Posterior vena cava (tissue), 2 donors: Measurements from ENCODE around the gene GPR171. TPM values are rescaled to one million over a fixed set of nuclear protein-coding genes. Genes with fewer than 3 reads are reported as not detected.
"Not testable (repeated sequence)": the region's sequence is repeated elsewhere in the genome, so short reads cannot be mapped to it uniquely, and the experiment has no call there.

Source experiments
- DNase-seq: peaks from one replicate; pipeline ENCODE4 v3.0.0-alpha.2; 2020; ENCODE audit warnings: low spot score
- intact Hi-C, 2 donors: fragments of 100-400 bp; cut with DNase I; formaldehyde crosslinking; loops; one replicate each; pipeline versions ENCODE4 v1.14.1 to v1.14.2; 2022 to 2023
- long read RNA-seq, 2 donors: library from polyadenylated mRNA; unstranded; transcript quantifications; one replicate each; pipeline ENCODE4 v2.0.0, GENCODE V29; 2020 to 2021
- total RNA-seq, 2 donors: library from RNA; stranded (reverse); fragmentation: NEBNext Ultra II Directional; extraction: Animal tissue kit (Norgen Biotek cat#: 25700); gene quantifications; one replicate each; pipeline ENCODE4 v1.2.1, GENCODE V29; 2021
- donor health status: DM: yes; HTN: yes; CAD: no.
- donor health status: DM: yes; HTN: yes; CAD: no.

GPR171 gene, protein sequence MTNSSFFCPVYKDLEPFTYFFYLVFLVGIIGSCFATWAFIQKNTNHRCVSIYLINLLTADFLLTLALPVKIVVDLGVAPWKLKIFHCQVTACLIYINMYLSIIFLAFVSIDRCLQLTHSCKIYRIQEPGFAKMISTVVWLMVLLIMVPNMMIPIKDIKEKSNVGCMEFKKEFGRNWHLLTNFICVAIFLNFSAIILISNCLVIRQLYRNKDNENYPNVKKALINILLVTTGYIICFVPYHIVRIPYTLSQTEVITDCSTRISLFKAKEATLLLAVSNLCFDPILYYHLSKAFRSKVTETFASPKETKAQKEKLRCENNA
- 1 to 10 TPM in 1 of 2 donors, under 1 TPM in 1; 0.83 to 1.4 TPM for total RNA-seq
- long read RNA-seq, donor 1 = 0 reads
- long read RNA-seq, donor 2 = 0 reads

DNA sequence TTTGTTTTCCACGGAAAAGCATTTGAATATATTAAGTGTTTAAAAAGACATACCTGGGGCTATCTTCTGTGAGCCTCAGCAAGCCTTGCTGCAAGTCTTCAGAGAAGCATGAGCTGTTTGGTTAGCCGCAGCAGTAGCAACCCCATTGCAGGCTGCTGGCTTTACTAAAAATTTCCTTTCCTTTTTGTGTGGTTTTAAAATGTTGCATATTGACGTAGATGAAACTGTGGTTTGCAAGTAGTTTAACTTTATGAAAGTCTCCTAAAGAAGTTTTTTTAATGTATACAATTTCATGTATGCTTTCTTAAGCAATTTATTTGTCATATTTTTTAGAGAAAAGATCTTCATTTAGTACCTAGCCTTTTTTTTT lies at the start of gene GPR171:
Gene GPR171, minus strand, starts transcription at position 166 of the 370 bp plus-strand sequence. CDS start 3,830 bp downstream, outside the sequence.
- intact Hi-C loops = no loop called here
- DNase-seq = no peak

DNA sequence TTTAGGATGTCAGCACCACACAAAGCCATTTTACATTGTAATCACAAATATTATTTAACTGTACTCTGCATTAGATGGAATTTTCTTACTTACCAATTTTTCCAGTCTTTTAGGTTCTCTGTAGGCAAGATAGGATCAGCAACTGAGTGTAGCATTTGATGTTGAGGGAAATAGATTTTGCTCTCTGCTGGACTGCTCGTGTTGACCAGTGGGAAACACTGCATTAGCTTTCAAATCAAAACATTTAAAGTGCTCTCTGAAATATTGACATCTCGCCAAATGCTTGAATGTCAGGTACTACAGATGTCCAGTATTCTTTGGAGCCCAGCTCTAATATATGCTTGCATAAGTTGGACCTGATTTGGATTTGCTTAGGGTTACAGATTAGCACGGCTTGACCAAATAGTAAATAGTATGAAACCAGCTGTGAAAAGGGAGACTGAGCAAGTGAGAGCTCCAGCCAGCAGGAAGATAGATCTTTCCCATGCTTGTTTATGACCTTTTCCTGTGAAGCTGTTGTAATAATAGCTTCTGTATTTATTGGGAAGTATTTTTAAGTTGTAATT lies 45.8 kb upstream of the GPR171 start:
- no peak for DNase-seq
- intact Hi-C loops = no loop called here

DNA sequence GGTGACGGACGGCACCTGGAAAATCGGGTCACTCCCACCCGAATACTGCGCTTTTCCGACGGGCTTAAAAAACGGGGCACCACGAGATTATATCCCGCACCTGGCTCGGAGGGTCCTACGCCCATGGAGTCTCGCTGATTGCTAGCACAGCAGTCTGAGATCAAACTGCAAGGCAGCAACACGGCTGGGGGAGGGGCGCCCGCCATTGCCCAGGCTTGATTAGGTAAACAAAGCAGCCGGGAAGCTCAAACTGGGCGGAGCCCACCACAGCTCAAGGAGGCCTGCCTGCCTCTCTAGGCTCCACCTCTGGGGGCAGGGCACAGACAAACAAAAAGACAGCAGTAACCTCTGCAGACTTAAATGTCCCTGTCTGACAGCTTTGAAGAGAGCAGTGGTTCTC lies 39.0 kb upstream of the GPR171 start:
- DNase-seq, intact Hi-C loops: not testable (repeated sequence)

DNA sequence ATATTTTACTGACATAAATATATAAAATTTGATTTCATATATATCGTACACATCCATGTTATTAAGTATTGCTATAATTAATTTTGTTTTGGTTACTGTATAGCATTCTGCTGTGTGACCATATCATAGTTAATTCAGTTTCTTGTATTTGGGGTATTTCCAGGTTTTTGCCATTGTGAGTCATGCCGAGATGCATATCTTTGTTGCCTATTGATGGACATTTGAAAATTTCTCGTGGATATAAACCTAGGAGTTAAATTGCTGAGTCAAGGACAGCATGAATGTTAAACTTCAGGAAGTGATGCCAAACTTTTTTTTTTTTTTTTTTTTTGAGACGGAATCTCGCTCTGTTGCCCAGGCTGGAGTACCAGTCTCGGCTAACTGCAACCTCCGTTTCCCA lies 33.7 kb upstream of the GPR171 start:
- intact Hi-C loops = no loop called here
- no peak for DNase-seq

DNA sequence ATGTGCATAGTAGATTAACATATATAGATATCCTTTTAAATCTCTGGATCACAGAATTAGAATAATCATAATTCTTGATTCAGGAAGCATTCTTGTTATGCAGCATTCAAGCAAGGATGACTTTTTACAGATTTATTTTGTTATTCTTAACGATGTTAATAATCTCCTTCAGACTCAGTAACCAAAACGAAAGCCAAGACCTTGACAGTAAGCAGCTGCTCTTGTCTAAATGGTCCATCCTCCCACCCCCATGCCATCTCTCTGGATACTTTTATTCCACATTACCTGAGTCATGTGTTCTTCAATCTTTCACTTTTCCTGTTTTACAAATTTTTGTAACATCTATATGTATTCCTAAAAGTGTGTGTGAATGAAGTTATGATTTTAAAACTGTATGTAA lies 33.3 kb upstream of the GPR171 start:
- intact Hi-C loops = no loop called here
- DNase-seq = no peak

DNA sequence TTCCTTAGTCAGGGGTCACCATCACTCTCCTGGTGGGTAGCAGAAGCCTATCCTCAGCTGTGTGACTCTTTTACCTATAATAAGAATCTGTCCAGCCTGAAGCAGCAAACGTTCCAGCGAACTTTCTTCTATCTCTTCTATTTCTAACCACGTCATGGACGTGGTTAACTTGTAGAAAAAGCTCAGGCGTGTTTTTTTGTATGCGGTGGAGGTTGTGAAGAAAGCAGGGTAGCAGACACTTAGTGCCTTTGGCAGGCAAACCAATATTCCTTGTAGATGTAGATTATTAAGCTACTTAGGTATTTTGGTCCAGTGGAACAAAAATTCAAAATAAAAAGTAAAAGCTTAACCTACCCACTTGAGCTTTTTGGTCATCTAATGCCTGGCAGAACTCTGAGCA lies 31.8 kb upstream of the GPR171 start:
- intact Hi-C loops = no loop called here
- no peak for DNase-seq

DNA sequence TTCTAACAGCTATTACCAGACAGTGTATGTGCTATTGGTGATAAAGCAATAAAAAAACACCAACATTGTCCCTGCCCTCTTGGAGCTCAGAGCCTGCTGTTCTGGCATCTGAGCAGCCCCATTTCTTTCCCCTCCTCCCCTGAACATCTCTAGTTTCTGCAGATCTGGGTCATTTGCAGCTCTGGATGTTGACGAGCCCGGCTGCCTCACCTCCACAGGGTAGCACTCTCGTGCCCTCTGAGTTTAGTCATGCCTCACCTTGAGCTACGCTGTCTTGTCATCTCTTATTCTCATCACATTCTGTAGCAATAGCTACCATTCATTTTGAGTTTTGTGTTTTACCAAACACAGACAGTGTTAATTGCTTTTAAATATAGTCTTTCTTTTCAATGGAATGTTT lies 30.0 kb upstream of the GPR171 start:
- intact Hi-C loops = no loop called here
- DNase-seq = no peak

DNA sequence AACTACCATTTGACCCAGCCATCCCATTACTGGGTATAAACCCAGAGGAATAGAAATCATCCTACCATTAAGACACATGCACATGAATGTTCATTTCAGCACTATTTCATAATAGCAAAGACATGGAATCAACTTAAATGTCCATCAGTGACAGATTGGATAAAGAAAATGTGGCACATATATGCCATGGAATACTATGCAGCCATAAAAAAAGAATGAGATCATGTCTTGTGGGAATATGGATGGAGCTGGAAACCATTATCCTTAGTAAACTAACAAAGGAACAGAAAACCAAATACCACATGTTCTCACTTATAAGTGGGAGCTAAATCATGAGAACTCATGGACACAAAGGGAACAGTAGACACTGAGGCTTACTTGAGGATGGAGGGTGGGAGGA lies 29.4 kb upstream of the GPR171 start:
- DNase-seq, intact Hi-C loops: not testable (repeated sequence)

DNA sequence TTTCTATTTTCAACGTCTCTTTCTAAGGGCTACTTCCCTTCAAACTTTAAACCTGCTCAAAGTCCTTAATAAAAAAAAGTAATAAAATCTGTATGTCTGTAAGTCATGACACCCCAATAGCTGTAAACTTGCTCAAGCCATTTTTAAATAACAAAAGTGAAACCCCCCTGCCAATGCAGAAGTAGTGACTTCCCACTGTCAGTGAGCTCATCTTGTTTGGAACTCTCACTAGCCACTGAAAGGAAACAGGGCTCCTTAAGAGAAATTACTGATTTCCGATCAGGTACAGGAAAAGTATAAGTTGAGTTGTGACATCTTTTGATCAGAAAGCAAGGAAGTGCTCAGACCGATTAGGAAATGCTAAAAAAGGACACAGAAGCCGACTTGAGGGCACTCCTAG lies 27.6 kb upstream of the GPR171 start:
- intact Hi-C loops = no loop called here

DNA sequence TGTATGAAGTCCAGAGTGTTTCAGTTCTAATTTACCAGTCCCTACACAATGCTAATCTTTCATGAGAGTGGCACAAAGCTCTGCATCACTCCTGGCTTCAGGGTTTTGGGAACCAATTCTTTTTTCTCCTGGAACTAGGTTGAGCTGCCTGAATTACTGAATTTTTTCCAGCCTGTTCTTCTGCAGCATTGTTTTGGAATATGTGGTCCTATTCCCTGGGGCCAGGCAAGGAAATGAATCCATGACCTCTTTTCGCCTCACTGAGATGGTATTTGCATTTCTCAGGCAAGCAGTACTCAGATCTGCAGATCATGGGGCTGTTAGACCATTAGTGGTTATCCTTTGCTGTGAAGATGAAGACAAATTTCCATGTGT lies 25.6 kb upstream of the GPR171 start:
- intact Hi-C loops = loop anchor here in 1 of 2 donors (5.0 kb wide), 1 partner anchor 54 kb away; no protein-coding TSS in a partner anchor
- DNase-seq = no peak

More for the DNA sequence above, 27.6 kb upstream of the GPR171 start:
- no peak for DNase-seq

DNA sequence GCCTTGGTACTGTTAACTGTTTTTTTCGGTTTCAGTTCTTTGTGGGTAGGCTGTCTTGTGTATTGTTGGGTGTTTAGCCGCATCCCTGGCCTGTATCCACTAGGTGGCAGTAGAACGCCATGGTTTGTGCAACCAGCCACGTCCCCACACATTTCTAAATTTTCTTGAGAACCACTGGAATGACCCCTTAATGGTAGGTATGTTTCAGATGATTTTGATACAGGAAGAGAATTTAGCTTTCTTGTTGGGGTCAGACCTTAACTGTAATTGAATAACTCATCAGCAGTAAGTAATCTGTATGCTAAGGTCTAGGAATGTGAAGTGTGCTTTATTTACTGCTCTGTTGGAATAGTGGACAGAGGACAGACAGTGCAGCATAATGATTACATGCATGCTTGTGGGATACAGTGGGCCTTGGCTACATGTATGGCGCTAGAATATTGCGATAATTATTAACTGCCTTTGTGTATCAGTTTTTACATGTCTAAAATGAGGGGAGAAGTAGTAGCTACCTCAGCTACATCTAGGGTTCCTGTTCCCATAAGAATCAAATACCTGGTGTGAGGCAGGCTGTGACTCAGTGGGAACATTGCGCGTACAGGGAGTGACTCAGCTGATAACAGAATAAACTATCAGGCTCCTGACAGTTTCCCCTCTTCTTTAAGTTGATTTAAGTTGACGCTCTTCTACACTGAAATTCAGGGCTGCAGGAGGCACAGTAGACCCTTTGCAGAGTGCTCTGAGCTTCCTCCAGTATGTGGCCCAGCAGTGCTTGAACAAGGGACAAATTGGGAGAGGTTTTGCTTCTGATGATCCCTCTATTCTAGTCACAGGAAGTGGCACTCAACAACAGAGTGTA lies 25.0 kb upstream of the GPR171 start:
- DNase-seq = peak; percentile 91
- intact Hi-C loops = loop anchor here in 1 of 2 donors (5.0 kb wide), 1 partner anchor 54 kb away; no protein-coding TSS in a partner anchor

DNA sequence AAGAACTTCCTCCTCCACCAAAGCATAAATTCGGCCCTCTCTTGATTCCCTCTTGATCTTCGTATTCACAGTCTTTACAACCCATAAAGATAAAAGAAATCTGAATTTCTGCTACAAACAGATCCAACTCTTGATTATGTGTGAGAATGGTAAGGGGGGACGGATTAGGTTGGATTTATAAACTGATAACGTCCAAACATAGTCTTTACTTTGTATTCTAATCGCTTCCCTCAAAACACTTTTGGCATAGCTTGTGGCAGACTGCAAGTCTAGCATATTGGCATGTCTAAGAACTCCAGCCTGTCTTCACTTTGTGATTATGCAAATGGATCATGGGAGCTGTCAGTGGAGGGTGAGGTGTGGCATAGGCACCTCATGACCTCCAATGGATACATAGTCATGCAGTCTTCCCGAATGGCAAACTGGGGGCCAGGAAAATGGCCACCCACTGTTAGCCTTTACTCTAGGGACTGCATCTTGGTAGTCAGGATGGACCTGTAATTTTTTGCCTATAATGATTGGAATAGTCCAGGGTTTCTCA lies 24.3 kb upstream of the GPR171 start:
- intact Hi-C loops = loop anchor here in 1 of 2 donors (5.0 kb wide), 1 partner anchor 55 kb away; no protein-coding TSS in a partner anchor
- DNase-seq = no peak

DNA sequence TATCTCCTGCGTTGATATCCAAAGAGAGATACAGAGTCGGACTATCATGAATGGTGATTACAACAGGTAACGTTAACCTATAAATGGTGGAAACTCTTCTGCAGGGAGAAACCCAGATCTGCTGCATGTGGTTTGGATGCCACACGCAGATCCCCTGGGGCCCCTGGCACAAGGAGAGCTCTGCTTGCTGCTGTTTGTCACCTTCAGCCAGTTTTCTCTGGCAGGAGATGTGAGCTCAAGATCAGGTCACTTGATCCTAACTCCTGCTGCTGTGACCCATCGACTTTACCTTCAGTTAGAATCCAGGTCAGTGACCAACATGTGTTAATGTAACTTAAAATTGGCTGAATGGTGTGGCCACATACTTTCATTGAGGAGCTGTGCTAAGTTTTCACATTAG lies 23.8 kb upstream of the GPR171 start:
- DNase-seq = no peak
- intact Hi-C loops = loop anchor here in 1 of 2 donors (5.0 kb wide), 1 partner anchor 55 kb away; no protein-coding TSS in a partner anchor

DNA sequence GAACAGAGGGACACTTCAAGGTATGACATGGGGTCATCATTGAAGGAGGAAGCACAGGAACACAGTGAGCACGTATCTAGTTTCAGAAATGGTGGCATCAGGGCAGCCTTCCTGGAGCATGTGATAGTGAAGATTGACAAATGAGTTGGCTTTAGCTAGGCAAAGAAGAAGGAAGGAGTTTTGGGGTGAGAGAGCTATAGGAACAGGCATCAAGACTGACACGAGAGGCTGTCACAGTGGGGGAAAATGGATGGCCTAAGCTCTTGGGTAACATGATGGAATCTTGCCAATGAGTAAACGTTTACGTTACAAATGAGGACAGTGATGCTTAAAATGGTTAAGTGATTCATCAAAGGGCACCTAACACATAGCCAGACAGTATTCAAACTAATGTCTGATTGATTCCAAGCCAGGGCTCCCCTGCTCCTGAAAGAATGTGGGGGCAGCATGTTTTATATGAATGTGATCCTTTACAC lies 23.1 kb upstream of the GPR171 start:
- no peak for DNase-seq
- intact Hi-C loops = loop anchor here in 1 of 2 donors (5.0 kb wide), 1 partner anchor 56 kb away; no protein-coding TSS in a partner anchor

DNA sequence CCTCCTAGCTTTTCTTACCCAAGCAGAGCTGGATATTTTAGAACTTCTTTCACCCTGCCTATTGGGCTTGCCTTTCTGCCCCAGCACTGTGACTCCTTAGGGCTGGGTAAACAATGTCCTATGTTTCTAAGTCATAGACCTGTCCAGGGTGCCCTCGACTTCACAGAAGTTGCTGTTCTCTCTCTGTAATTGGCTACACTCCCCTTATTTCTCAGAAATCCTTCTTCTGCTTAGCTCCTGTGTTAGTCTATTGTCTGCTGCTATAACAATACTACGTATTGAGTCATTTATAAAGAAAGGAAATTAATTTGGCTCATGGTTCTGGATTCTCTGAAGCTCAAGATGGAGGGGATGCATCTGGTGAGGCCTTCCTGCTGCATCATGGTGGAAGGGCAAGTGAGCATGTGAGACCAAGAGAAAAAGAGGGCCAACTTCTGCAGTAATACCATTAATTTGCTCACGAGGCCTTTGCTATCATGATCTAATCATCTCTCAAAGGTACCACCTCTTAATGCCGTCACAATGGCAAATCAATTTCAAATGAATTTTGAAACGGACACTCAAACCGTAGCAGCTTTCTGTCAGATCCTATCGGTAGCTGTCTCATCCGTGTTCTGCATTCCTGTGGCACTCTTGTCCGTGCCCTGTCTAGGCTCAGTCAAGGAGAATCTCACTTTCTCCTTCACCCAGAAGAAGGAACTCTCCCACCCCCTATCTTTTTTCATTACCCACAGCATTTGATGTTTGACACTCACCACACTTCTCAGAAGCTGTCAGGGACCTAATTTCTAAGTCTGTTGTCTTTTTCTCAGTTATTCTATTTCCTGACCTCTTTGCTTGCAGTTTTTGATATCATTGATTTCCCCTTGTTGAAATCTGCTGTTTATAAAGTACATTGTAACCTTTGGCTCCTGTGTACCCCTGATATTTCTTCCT lies 22.3 kb upstream of the GPR171 start:
- intact Hi-C loops = loop anchor here in 1 of 2 donors (5.0 kb wide), 1 partner anchor 57 kb away; no protein-coding TSS in a partner anchor

DNA sequence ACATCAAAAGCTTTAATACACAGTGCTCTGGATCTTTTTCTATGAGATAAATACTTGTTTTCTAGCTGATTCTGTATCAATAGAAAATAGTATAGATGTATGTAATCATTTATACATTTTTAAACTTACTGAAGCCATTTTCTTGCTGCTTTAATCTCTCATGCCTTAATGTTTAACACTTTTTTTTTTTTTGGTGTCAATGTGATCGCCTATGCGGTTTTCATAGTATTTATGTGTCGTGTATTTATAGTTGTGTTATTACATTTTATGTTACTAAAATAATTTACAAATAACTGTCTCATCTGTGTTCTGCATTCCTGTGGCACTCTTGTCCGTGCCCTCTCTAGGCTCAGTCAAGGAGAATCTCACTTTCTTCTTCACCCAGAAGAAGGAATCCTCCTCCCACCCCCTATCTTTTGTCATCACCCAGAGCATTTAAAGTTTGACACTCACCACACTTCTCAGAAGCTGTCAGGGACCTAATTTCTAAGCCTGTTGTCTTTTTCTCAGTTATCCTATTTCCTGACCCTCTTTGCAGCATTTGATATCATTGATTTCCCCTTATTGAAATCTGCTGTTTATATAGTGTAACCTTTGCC lies 21.4 kb upstream of the GPR171 start:
- intact Hi-C loops = no loop called here
- DNase-seq = no peak

More for the DNA sequence above, 22.3 kb upstream of the GPR171 start:
- DNase-seq = no peak

DNA sequence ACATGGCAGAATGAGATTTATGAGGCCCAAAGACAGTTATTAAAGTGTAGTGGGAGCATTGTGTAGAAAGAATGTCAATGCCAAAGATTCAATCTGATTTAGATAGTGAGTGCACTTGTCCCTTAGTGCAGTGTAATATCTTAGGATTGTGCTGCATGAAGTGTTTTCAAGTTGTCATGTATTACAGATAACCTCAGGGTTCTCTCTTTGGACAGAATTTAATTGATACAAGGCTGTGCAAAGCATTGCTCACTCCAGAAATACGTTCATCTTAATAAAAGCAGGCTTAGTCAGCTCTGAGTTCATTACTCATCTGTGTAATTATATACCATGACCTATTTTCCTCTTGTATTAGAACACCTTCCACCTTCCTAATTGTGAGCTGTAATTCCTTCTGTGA lies 16.0 kb upstream of the GPR171 start:
- no peak for DNase-seq
- intact Hi-C loops = no loop called here

DNA sequence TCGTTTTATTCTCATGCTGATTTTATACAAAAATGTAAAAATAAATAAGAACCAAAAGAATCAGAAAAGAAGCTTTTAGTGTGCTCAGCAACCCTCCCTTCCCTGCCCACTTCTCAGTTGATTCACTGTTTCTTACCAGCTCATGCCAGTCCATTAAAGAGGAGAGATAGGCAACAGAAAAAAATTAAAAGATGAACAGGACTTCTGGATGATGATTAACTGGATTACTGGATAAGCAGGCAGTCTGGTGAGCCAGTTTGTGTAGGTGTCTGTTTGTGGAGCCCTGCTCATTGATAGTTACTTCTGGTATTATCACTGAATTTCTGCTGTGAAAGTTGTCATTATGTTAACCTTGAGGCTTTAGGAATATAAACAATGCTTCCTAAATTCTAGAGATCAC lies 15.1 kb upstream of the GPR171 start:
- intact Hi-C loops = no loop called here
- no peak for DNase-seq
